ENCODE measurements around the gene GLRX5.

- no peak for TF ChIP-seq CTCF (IDR thresholded peaks at IDR 0.05)
- no peak for TF ChIP-seq POLR2A (IDR thresholded peaks at IDR 0.05)
Measured at GRCh38 chr14:95518045-95518751, 16.7 kb upstream of the GLRX5 start.
